CD14-positive monocyte (primary cell): ENCODE results near the gene EXOC1. TPM values are rescaled to one million over a fixed set of nuclear protein-coding genes. Genes with fewer than 3 reads are reported as not detected.

ENCODE experiments used
- DNase-seq, 3 donors: peaks; one replicate each; pipeline ENCODE4 v3.0.0-alpha.2; 2011 to 2022
- H2AFZ ChIP-seq: 2 replicates; pipeline ENCODE4 v1.6.0; 2012; ENCODE audit warnings: mild to moderate bottlenecking, low read depth, low read length, inconsistent platforms; ENCODE audit not compliant: insufficient read depth, poor library complexity, severe bottlenecking
- H3K27ac ChIP-seq, 2 donors: 1 replicate in 1 of 2; 2 replicates in 1 of 2; pipeline ENCODE4 v1.5.1; 2012 to 2013; ENCODE audit warnings: low read length in 2 of 2, control low read depth in 1 of 2, inconsistent platforms in 1 of 2, low read depth in 1 of 2, mild to moderate bottlenecking in 1 of 2
- H3K27me3 ChIP-seq, 2 donors: one replicate each; pipeline versions ENCODE4 v1.6.0 to v1.6.1; 2011 to 2013; ENCODE audit warnings: low read length in 2 of 2; ENCODE audit not compliant: control insufficient read depth in 2 of 2, insufficient read depth in 2 of 2
- H3K36me3 ChIP-seq, 2 donors: replicated peaks in 1 of 2; 1 replicate in 1 of 2; 2 replicates in 1 of 2; pipeline versions ENCODE4 v1.5.1 to v1.6.1; 2012 to 2013; ENCODE audit warnings: low read length in 2 of 2, control low read depth in 1 of 2, inconsistent platforms in 1 of 2, mild to moderate bottlenecking in 1 of 2; ENCODE audit not compliant: insufficient read depth in 2 of 2, control insufficient read depth in 1 of 2
- H3K4me1 ChIP-seq, 2 donors: 1 replicate in 1 of 2; 2 replicates in 1 of 2; pipeline versions ENCODE4 v1.5.1 to v1.6.1; 2012 to 2013; ENCODE audit warnings: low read length in 2 of 2, control low read depth in 1 of 2, inconsistent platforms in 1 of 2, mild to moderate bottlenecking in 1 of 2, moderate library complexity in 1 of 2; ENCODE audit not compliant: insufficient read depth in 2 of 2, control insufficient read depth in 1 of 2
- H3K4me2 ChIP-seq: replicated peaks from 2 replicates; pipeline ENCODE3; 2012; ENCODE audit warnings: low read length, moderate library complexity, mild to moderate bottlenecking; ENCODE audit not compliant: poor library complexity, severe bottlenecking; ENCODE audit errors: extremely low read depth
- H3K4me3 ChIP-seq, 3 experiments: fragments of 200-600 bp in 1 of 3; sonication (generic) in 1 of 3; replicated peaks in 1 of 3; 1 replicate in 2 of 3; 2 replicates in 1 of 3; pipeline ENCODE4 v1.5.1; 2011 to 2013; ENCODE audit warnings: low read length in 3 of 3, mild to moderate bottlenecking in 3 of 3, control low read depth in 2 of 3, low read depth in 2 of 3, inconsistent platforms in 1 of 3, moderate library complexity in 1 of 3
- H3K79me2 ChIP-seq: 2 replicates; pipeline ENCODE4 v1.6.0; 2012; ENCODE audit warnings: mild to moderate bottlenecking, control low read depth, inconsistent platforms, low read length, moderate library complexity; ENCODE audit not compliant: insufficient read depth
- H3K9ac ChIP-seq: 2 replicates; pipeline ENCODE4 v1.6.0; 2017; ENCODE audit warnings: low read length, mild to moderate bottlenecking; ENCODE audit not compliant: insufficient read depth, poor library complexity, severe bottlenecking
- H3K9me3 ChIP-seq, 2 donors: replicated peaks in 1 of 2; 1 replicate in 1 of 2; 2 replicates in 1 of 2; pipeline versions ENCODE4 v1.5.1 to v1.6.1; 2012 to 2013; ENCODE audit warnings: low read length in 2 of 2, control low read depth in 1 of 2; ENCODE audit not compliant: control insufficient read depth in 1 of 2, insufficient read depth in 1 of 2
- H4K20me1 ChIP-seq: 2 replicates; pipeline ENCODE4 v1.6.0; 2012; ENCODE audit warnings: mild to moderate bottlenecking, low read length, control low read depth, moderate library complexity; ENCODE audit not compliant: insufficient read depth
- H3K27ac Mint-ChIP-seq, 7 donors: one replicate each; pipeline ENCODE4 v1.8.0; 2020; ENCODE audit warnings: mild to moderate bottlenecking in 7 of 7, mixed read lengths in 7 of 7, moderate library complexity in 6 of 7, inconsistent platforms in 2 of 7
- H3K27me3 Mint-ChIP-seq, 3 donors: one replicate each; pipeline ENCODE4 v1.8.0; 2021 to 2022; ENCODE audit warnings: low read depth in 3 of 3, mild to moderate bottlenecking in 3 of 3, mixed read lengths in 3 of 3, moderate library complexity in 3 of 3, inconsistent platforms in 1 of 3
- H3K36me3 Mint-ChIP-seq, 2 donors: one replicate each; pipeline ENCODE4 v1.8.0; 2020; ENCODE audit warnings: mixed read lengths in 2 of 2, inconsistent platforms in 1 of 2, mild to moderate bottlenecking in 1 of 2
- H3K4me1 Mint-ChIP-seq: one replicate; pipeline ENCODE4 v1.8.0; 2020; ENCODE audit warnings: mild to moderate bottlenecking, mixed read lengths
- H3K4me3 Mint-ChIP-seq, 2 donors: one replicate each; pipeline ENCODE4 v1.8.0; 2020; ENCODE audit warnings: mild to moderate bottlenecking in 2 of 2, mixed read lengths in 2 of 2, moderate library complexity in 1 of 2
- H3K9me3 Mint-ChIP-seq, 7 donors: one replicate each; pipeline ENCODE4 v1.8.0; 2020 to 2022; ENCODE audit warnings: mixed read lengths in 7 of 7, mild to moderate bottlenecking in 6 of 7, moderate library complexity in 6 of 7, inconsistent platforms in 2 of 7
- WGBS: methylation state at CpG from one replicate; pipeline ENCODE4 v1.1.5; 2013; ENCODE audit warnings: missing lambda C conversion rate; ENCODE audit not compliant: insufficient coverage; 5-methylcytosine and 5-hydroxymethylcytosine counted together
- intact Hi-C, 2 donors: fragments of 100-400 bp; cut with micrococcal nuclease; formaldehyde crosslinking; loops; one replicate each; pipeline versions ENCODE4 v1.15.0 to v1.15.1; 2023
- polyA plus RNA-seq, 3 donors: library from polyadenylated mRNA; depleted of rRNA in 1 of 3; unstranded in 2 of 3; stranded (reverse) in 1 of 3; fragments of 300-500 nt in 2 of 3; fragments of >200 nt in 1 of 3; fragmentation: Illumina TruSeq in 2 of 3; gene quantifications; 1 replicate in 2 of 3; 2 replicates in 1 of 3; pipeline ENCODE4 v1.2.3, GENCODE V29; 2012 to 2021
- TF ChIP-seq, protein P1 (sequence below): fragments of 200-600 bp; IDR thresholded peaks from one replicate; pipeline ENCODE4 v1.8.0; 2022; ENCODE audit warnings: antibody characterized with exemption, mild to moderate bottlenecking

The EXOC1 gene
- polyA plus RNA-seq, 3 donors = 13.7 to 22.9 (median 21.2) TPM

DNA sequence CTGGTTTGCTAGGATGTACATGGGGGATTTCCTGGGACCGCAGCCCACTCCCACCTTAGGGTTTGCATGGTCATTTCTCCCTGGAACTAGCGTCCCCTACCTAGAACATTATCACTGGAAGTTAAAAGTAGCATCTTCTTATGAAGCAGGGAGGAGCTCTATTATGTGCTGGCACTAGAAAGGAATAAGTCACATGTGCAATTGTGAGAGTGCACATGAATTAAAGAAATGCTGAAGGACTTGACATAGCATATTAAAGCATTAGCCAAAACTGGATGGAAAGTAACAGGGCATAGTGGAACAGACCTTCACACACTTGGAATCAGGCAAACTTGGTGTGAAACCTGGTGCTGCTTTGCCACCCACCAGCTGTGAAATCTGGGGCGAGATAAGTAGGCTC, 31.1 kb upstream of the EXOC1 start:
- intact Hi-C loops = no loop called here
- Histone ChIP-seq H3K4me1 (peaks cover 0 to 4% of the 10 kb centered on the region in 2 donors), H3K27me3 (peaks cover 0 to 5% of the 10 kb centered on the region in 2 donors), H3K9me3 (no peaks in the 10 kb centered on the region), H3K27ac (no peak overlapping the region), H3K36me3 (no peaks in the 10 kb centered on the region), H3K9ac (no peak overlapping the region), H3K79me2 (no peaks in the 10 kb centered on the region), H4K20me1 (no peaks in the 10 kb centered on the region), H2AFZ (no peak overlapping the region), H3K4me2 (no peak overlapping the region), H3K4me3 (no peak overlapping the region)
- DNase-seq = no peak
- no CpG with 5 or more reads among the region's 3 CpGs for WGBS
- H3K4me1 Mint-ChIP-seq = peaks cover 9% of the 10 kb centered on the region
- TF ChIP-seq, protein P1, sequence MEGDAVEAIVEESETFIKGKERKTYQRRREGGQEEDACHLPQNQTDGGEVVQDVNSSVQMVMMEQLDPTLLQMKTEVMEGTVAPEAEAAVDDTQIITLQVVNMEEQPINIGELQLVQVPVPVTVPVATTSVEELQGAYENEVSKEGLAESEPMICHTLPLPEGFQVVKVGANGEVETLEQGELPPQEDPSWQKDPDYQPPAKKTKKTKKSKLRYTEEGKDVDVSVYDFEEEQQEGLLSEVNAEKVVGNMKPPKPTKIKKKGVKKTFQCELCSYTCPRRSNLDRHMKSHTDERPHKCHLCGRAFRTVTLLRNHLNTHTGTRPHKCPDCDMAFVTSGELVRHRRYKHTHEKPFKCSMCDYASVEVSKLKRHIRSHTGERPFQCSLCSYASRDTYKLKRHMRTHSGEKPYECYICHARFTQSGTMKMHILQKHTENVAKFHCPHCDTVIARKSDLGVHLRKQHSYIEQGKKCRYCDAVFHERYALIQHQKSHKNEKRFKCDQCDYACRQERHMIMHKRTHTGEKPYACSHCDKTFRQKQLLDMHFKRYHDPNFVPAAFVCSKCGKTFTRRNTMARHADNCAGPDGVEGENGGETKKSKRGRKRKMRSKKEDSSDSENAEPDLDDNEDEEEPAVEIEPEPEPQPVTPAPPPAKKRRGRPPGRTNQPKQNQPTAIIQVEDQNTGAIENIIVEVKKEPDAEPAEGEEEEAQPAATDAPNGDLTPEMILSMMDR = no peak
- H3K4me3 Mint-ChIP-seq = no peak overlapping the region
- H3K27ac Mint-ChIP-seq = no peak overlapping the region
- H3K9me3 Mint-ChIP-seq = peaks cover 0 to 2% (median 0%) of the 10 kb centered on the region in 7 donors
- peaks cover 5 to 15% (median 9%) of the 10 kb centered on the region in 3 donors for H3K27me3 Mint-ChIP-seq
- no peaks in the 10 kb centered on the region for H3K36me3 Mint-ChIP-seq

DNA sequence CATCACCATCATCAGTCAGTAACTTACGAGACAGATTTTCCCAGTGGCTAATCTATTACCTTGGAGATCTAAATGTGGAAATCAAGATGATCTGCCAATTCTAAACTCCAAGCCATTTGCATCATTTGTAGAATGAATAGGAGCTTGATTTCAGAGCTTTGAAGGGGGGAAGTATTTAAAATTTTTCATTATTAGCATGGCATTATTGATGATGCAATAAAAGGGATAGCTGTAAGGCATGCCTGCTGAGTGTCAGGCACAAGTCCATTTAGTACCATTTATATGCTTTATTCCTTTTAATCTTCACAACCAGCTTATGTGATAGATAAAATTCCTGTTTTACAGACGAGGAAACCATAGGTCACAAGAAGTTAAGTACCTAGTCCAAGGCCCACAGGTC, 28.6 kb upstream of the EXOC1 start:
- no peaks in the 10 kb centered on the region for H4K20me1 ChIP-seq
- H2AFZ ChIP-seq = no peak overlapping the region
- H3K4me1 Mint-ChIP-seq = peaks cover 5% of the 10 kb centered on the region
- H3K36me3 ChIP-seq = no peaks in the 10 kb centered on the region
- no peak overlapping the region for H3K9ac ChIP-seq
- H3K9me3 ChIP-seq = no peaks in the 10 kb centered on the region
- no peaks in the 10 kb centered on the region for H3K36me3 Mint-ChIP-seq
- no peak for DNase-seq
- no peak overlapping the region for H3K27ac ChIP-seq
- no peak overlapping the region for H3K4me2 ChIP-seq
- no peak overlapping the region for H3K4me3 Mint-ChIP-seq
- no peak overlapping the region for H3K27ac Mint-ChIP-seq
- no peak overlapping the region for H3K4me3 ChIP-seq
- H3K4me1 ChIP-seq = peaks cover 0 to under 1% of the 10 kb centered on the region in 2 donors
- H3K27me3 Mint-ChIP-seq = peaks cover 0 to 8% (median 4%) of the 10 kb centered on the region in 3 donors
- peaks cover 0 to 2% (median 0%) of the 10 kb centered on the region in 7 donors for H3K9me3 Mint-ChIP-seq
- WGBS = no CpG with 5 or more reads among the region's 2 CpGs
- peaks cover 0 to under 1% of the 10 kb centered on the region in 2 donors for H3K27me3 ChIP-seq
- H3K79me2 ChIP-seq = no peaks in the 10 kb centered on the region
- TF ChIP-seq, protein P1 = no peak
- intact Hi-C loops = no loop called here
